OCI-LY7 (cell line): Measurements from ENCODE around the gene ZMYND19. TPM values are rescaled to one million over a fixed set of nuclear protein-coding genes. Genes with fewer than 3 reads are reported as not detected.
"Not testable (repeated sequence)": the region's sequence is repeated elsewhere in the genome, so short reads cannot be mapped to it uniquely, and the experiment has no call there.

Experiments used
- BruUV-seq: library from RNA; stranded (reverse); fragments of 400-500 nt; replicated peaks from 2 replicates; lab custom pipeline; 2021; lab: Mats Ljungman, UMichigan
- CTCF ChIA-PET: fragments of 300-600 bp; sonication (Branson Sonifier 250); formaldehyde crosslinking; loops from one replicate; lab custom pipeline; 2022; ENCODE audit warnings: antibody characterized with exemption; ENCODE audit not compliant: unreplicated experiment; lab: Charles Lee
- POLR2A ChIA-PET: fragments of 300-600 bp; sonication (Branson Sonifier 250); formaldehyde crosslinking; loops from one replicate; lab custom pipeline; 2022; ENCODE audit warnings: antibody characterized with exemption; lab: Charles Lee
- DNase-seq: peaks from one replicate; pipeline ENCODE4 v3.0.0-alpha.2; 2015; ENCODE audit warnings: low spot score
- H2AFZ ChIP-seq: fragments of 200-600 bp; sonication (generic), shearing (Covaris generic); 2 replicates; pipeline ENCODE4 v1.6.1; 2014; ENCODE audit warnings: mild to moderate bottlenecking, antibody characterized with exemption, low read length, moderate library complexity
- H3K27ac ChIP-seq: fragments of 200-600 bp; sonication (generic); 2 replicates; pipeline ENCODE4 v1.5.1; 2014; ENCODE audit warnings: mixed run types, low read depth, mild to moderate bottlenecking, moderate library complexity, low read length, inconsistent platforms; ENCODE audit not compliant: poor library complexity, severe bottlenecking
- H3K36me3 ChIP-seq: fragments of 200-600 bp; sonication (generic); 2 replicates; pipeline ENCODE4 v1.6.1; 2014; ENCODE audit warnings: mild to moderate bottlenecking, antibody characterized with exemption, low read length, moderate library complexity, mixed read lengths; ENCODE audit not compliant: insufficient read depth
- H3K4me1 ChIP-seq: fragments of 200-600 bp; sonication (generic); 2 replicates; pipeline ENCODE4 v1.5.1; 2014; ENCODE audit warnings: mild to moderate bottlenecking, low read length; ENCODE audit not compliant: insufficient read depth, poor library complexity, severe bottlenecking
- H3K4me2 ChIP-seq: fragments of 200-600 bp; sonication (generic); 2 replicates; pipeline ENCODE4 v1.6.1; 2014; ENCODE audit warnings: mild to moderate bottlenecking, low read length
- H3K4me3 ChIP-seq: fragments of 200-600 bp; sonication (generic); 2 replicates; pipeline ENCODE4 v1.5.1; 2014; ENCODE audit warnings: mild to moderate bottlenecking, low read depth, low read length; ENCODE audit not compliant: poor library complexity, severe bottlenecking
- H3K79me2 ChIP-seq: fragments of 200-600 bp; sonication (generic); 2 replicates; pipeline ENCODE4 v1.6.1; 2016; ENCODE audit warnings: low read depth, mild to moderate bottlenecking, low read length, moderate library complexity, mixed read lengths; ENCODE audit not compliant: insufficient read depth
- H3K9me2 ChIP-seq: fragments of 200-600 bp; sonication (generic); 2 replicates; pipeline ENCODE4 v1.6.1; 2016; ENCODE audit warnings: mild to moderate bottlenecking, low read length, mixed read lengths; ENCODE audit not compliant: insufficient read depth
- H3K9me3 ChIP-seq: fragments of 200-600 bp; sonication (generic); 2 replicates; pipeline ENCODE4 v1.6.1; 2014; ENCODE audit warnings: mild to moderate bottlenecking, mixed run types, low read length, mixed read lengths
- H4K20me1 ChIP-seq: fragments of 200-600 bp; sonication (generic); 2 replicates; pipeline ENCODE4 v1.6.1; 2014; ENCODE audit warnings: mild to moderate bottlenecking, antibody characterized with exemption, low read length, moderate library complexity, mixed read lengths; ENCODE audit not compliant: insufficient read depth
- CTCF ChIP-seq: fragments of 200-600 bp; sonication (generic); conservative IDR thresholded peaks from 2 replicates; pipeline ENCODE4 v1.5.1; 2014; ENCODE audit warnings: mild to moderate bottlenecking, antibody characterized with exemption, low read length, moderate library complexity, mixed read lengths
- EZH2phosphoT487 ChIP-seq: fragments of 200-600 bp; sonication (generic); IDR thresholded peaks from 2 replicates; pipeline ENCODE4 v1.6.1; 2018; ENCODE audit warnings: low read depth, borderline replicate concordance, mild to moderate bottlenecking, mixed run types, antibody characterized with exemption, low read length, moderate library complexity, mixed read lengths
- intact Hi-C: fragments of 100-400 bp; cut with micrococcal nuclease; formaldehyde crosslinking; loops from one replicate; pipeline ENCODE4 v1.10.0; 2022; ENCODE audit not compliant: unreplicated experiment
- total RNA-seq, 2 experiments: library from RNA; depleted of rRNA in 1 of 2; stranded (reverse); fragments of >200 nt in 1 of 2; shearing (Covaris generic) in 1 of 2; gene quantifications; 2 replicates each; pipeline ENCODE4 v1.2.3, GENCODE V29; 2014 to 2022

ZMYND19 gene
- total RNA-seq, 2 experiments from 2014 or later, result 48.4 to 65.8 TPM

- no peaks in the 10 kb centered on the region for H3K9me2 ChIP-seq
- 0 out of 2 replicates have a peak overlapping the region, but pooled peaks have one; percentile 62 for H3K4me2 ChIP-seq
- DNase-seq, result no peak
- no peak overlapping the region for H3K4me3 ChIP-seq
- intact Hi-C loops, result loop anchor here (2.0 kb wide), 1 partner anchor 53 kb away; the partner anchor contains the start of genes MRPL41 and PNPLA7
- ChIA-PET CTCF (no interaction called here), POLR2A (no interaction called here)
- H4K20me1 ChIP-seq, result no peaks in the 10 kb centered on the region
- H3K79me2 ChIP-seq, result no peaks in the 10 kb centered on the region
- no TSS peak for BruUV-seq
- no peaks in the 10 kb centered on the region for H3K36me3 ChIP-seq
- peaks cover 32% of the 10 kb centered on the region for H3K4me1 ChIP-seq
- no peak overlapping the region for H2AFZ ChIP-seq
- H3K27ac ChIP-seq, result no peak overlapping the region
- TF ChIP-seq EZH2phosphoT487 (no peak), CTCF (no peak)
- no peaks in the 10 kb centered on the region for H3K9me3 ChIP-seq
Measured at GRCh38 chr9:137603879-137604278, 13.6 kb upstream of the ZMYND19 start.

GRCh38 chr9:137602661-137603060 lies 12.3 kb upstream of the ZMYND19 start:
- POLR2A ChIA-PET, result no interaction called here
- H3K27ac ChIP-seq, result no peak overlapping the region
- no peaks in the 10 kb centered on the region for H4K20me1 ChIP-seq
- peak overlapping the region; percentile 8; the same call in 1 of the 2 replicates for H3K4me2 ChIP-seq
- H2AFZ ChIP-seq, result peak overlapping the region; percentile 56; the same call in 1 of the 2 replicates
- intact Hi-C loops, result no loop called here
- peaks cover 32% of the 10 kb centered on the region for H3K4me1 ChIP-seq
- no peaks in the 10 kb centered on the region for H3K9me3 ChIP-seq
- TF ChIP-seq EZH2phosphoT487 (no peak), CTCF (peak; percentile 42)
- DNase-seq, result peak; percentile 42
- CTCF ChIA-PET, result no interaction called here
- H3K36me3 ChIP-seq, result no peaks in the 10 kb centered on the region
- H3K9me2 ChIP-seq, result no peaks in the 10 kb centered on the region
- no peak overlapping the region for H3K4me3 ChIP-seq
- no peaks in the 10 kb centered on the region for H3K79me2 ChIP-seq
- no TSS peak for BruUV-seq

GRCh38 chr9:137598943-137599342 lies 8.6 kb upstream of the ZMYND19 start:
- Histone ChIP-seq H3K4me3 (no peak overlapping the region), H3K9me3 (no peaks in the 10 kb centered on the region), H3K27ac (no peak overlapping the region), H4K20me1 (no peaks in the 10 kb centered on the region), H3K9me2 (no peaks in the 10 kb centered on the region), H3K36me3 (no peaks in the 10 kb centered on the region), H3K79me2 (no peaks in the 10 kb centered on the region), H3K4me2 (no peak overlapping the region), H3K4me1 (peaks cover 11% of the 10 kb centered on the region), H2AFZ (no peak overlapping the region)
- no peak for DNase-seq
- BruUV-seq, result no TSS peak
- POLR2A ChIA-PET, result no interaction called here
- intact Hi-C loops, result no loop called here
- TF ChIP-seq CTCF, result no peak
- TF ChIP-seq EZH2phosphoT487, result no peak
- CTCF ChIA-PET, result no interaction called here

GRCh38 chr9:137596577-137596976 lies 6.3 kb upstream of the ZMYND19 start:
- intact Hi-C loops, H3K27ac ChIP-seq, H3K9me3 ChIP-seq, DNase-seq, H3K79me2 ChIP-seq, H3K4me1 ChIP-seq, H4K20me1 ChIP-seq, CTCF ChIA-PET, H3K9me2 ChIP-seq, H2AFZ ChIP-seq, H3K4me2 ChIP-seq, BruUV-seq, H3K4me3 ChIP-seq, H3K36me3 ChIP-seq: not testable (repeated sequence)
- POLR2A ChIA-PET, result interaction anchor here (0.7 kb wide), 1 partner anchor 17 kb away, joined by 3 read pairs; no protein-coding TSS in a partner anchor
